NCI-H2227 (cell line): ENCODE measurements around the gene AGPAT3.
A peak's percentile ranks its signal among the peaks of the same experiment; 100 is the strongest.

ENCODE experiments used
- DNase-seq: peaks from one replicate; lab custom pipeline; 2025; ENCODE audit not compliant: unreplicated experiment; lab: John Stamatoyannopoulos, UW

Gene AGPAT3

GRCh38 chr21:43861706-43862105 lies 3.3 kb upstream of the AGPAT3 start:
- DNase-seq = no peak

DNA sequence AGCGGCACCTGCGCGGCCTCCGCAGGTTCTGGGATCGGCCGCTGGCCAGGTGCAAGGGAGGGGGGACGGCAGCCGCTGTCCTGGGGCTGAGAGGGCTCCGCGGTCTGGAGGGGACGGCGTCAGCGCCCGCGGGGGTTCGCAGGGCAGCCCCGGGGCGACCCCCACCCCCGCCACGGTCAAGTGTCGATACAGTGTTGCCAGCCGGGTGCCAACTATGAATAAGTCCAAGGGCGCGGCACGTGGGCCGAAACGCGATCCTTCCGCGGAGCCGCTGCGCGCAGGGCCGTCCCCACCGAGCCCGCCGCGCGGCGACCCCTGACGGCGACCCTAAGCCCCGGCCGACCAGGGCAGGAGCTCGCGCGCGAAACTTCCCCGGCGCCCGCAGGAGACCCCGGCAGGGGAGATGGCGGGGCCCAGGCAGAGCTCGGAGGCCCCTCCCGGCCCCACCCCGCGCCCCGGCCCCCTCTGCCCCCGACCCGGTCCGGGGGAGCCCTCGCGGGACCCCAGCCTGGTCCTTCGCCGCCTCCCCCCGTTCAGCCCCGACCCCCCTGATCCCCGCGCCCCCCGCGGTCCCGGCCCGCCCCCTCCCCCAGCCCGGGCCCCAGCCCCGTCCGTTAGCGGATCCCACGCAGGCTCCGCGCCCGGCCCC lies 586 bp upstream of the AGPAT3 start:
- peak; percentile 53 for DNase-seq

- peak; percentile 33 for DNase-seq
Measured at GRCh38 chr21:43865540-43866259, 677 bp downstream of the AGPAT3 start.

- peak; percentile 52 for DNase-seq
Measured at GRCh38 chr21:43866260-43866629, 1.2 kb downstream of the AGPAT3 start.

DNA sequence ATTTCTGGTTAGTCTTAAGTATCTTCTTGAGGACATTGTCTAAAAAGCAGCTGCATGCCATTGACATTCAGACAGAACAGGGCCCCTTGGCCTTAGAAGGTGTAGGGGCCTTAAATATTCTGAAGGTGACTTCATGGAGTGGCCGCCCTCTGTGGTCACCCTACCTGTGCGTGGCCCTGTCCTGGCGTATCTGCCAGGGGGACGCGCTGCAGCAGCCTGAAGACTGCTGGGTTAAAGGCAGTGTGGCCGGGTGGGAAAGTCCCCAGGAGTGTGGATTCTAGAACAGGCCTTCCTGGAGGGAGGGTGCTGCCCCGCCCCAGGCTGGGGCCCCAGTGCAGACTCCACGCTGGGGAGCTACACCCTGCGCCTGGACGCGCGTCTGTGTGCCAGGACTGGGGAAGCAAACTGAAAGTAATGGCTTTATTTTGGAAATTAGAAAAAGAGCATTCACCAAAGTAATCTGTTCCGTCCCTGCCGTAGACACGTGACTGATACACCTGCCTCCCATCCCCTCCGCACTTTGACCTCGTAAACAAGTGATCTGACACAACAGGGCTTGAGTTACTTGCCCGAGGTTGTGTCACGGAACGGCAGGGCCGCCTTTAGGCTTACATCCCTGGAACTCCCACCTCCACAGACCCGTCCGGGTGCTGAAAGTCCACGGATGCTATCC lies 1.8 kb downstream of the AGPAT3 start:
- no peak for DNase-seq

DNA sequence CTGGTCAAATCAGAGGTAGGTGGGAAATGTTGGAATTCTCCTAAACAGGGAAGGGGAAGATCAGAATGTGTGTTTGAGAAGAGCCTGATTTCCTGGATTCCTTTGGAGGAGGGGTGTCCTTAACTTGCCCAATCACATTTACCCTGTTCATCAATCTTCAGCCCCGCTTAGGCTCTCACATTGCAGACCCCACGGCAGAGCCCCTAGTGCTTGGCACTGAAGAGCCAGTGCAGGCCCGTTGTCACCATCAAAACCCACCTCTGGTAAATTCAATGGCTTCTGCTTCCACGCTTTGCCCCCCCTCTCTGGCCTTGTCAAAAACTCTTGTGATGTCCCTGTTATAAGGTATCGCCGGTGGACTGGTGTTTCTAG lies 2.3 kb downstream of the AGPAT3 start:
- no peak for DNase-seq

DNA sequence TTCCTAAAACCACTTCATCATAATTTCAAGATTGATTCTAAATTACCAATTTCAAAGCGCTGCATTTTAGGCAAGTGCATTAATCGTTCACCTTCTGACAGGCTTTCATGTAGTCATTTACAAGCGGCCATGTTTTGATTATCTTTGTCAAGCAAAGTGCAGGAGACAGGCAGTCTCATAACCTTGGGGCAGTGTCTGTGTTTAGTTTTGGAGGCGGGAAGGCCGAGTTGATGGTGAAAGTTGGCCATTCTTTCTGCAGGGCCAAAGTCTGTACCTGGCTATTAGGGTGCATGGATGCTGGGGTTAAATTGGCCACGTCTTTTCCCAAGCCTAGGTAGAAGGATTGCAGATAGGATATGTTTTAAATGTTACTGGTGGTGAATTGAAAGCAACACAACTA lies 2.9 kb downstream of the AGPAT3 start:
- no peak for DNase-seq

GRCh38 chr21:43868461-43868860 lies 3.4 kb downstream of the AGPAT3 start:
- DNase-seq = no peak

DNA sequence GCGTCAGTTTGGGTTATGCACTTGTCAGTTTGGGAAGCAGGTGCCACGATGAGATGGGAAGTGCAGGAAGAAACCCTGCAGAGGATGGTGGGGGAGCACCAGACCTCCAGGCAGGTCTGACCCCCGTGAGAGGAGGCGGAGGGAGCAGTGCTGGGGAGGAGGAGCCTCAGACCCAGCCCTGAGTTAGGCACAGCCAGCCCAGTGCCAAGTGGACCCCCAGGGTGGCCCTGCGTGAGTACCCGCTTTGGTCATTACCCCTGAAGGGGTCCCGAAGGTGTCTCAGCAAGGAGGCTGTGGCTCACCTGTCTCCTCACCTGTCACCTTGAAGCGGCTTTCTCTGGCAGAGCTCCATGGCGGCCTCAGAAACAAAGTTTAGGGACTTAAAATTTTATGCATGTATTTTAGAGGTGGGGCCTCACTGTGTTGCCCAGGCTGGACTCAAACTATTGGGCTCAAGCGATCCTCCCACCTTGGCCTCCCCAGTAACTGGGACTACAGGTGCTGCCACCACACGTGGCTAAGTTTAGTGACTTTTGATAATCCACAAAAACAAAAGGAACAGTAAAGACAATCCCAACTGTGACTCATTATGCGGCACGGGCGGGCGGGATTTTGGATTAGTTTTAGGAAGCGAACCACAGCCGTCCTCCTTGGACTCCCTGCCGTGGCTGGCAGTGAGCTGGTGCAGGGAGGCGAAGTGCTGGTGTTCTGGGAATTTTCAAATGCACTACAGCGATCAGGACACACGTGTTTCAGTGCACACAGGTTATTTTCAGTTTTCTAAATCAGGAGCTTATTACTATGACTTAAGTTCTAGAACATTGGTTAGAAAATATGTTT lies 4.7 kb downstream of the AGPAT3 start:
- no peak for DNase-seq

- DNase-seq = no peak
Measured at GRCh38 chr21:43871487-43871886, 6.5 kb downstream of the AGPAT3 start.

DNA sequence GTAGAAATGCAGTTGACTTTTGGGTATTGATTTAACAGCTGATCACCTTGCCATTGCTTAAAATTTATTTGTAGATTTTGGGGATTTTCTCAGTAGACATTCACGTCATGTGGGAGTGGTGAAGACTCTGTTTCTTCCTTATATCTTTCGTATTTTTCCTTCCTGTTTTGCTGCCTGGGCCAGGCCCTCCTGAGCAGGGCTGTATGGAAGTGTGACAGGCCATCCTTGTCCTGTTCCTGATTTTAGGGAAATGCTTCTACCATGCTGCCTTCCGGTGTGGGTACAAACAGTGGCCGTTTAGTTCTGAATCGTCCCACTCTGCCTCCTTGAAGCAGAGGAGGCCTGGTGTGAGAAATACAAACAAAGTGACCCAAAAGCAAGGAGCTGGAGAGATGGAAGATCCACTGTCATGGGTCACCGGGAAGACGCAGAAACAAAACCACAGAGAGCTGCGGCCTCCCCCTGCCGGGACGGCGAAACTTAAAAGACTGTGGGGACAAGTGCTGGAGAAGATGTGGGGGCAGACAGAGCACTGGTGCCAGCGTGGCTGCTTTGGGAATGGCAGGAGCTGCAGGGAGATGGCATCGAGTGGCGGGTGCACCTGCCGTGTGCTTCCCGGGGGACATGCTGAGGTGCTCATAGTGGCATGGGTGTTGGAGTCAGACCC lies 7.6 kb downstream of the AGPAT3 start:
- DNase-seq = no peak

DNA sequence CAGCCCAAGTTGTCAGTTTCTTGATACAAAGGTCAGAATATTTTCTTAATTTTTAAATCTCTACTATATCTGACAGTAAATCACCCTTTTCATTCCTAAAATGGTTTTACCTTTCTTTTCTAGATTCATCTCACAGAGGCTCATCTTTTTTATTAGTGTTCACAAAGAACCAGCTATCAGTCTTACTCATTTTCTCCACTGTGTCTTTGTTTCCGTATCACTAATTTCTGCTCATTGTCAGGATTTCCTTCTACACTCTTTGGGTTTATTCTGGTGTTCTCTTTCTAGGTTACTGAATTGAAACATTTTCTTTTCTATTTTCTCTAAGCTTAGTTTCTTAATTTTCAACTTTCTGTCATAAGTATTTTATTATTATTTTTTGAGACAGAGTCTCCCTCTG lies 8.7 kb downstream of the AGPAT3 start:
- no peak for DNase-seq

- no peak for DNase-seq
Measured at GRCh38 chr21:43874085-43874805, 9.2 kb downstream of the AGPAT3 start.

- DNase-seq = no peak
Measured at GRCh38 chr21:43876605-43877004, 11.6 kb downstream of the AGPAT3 start.

DNA sequence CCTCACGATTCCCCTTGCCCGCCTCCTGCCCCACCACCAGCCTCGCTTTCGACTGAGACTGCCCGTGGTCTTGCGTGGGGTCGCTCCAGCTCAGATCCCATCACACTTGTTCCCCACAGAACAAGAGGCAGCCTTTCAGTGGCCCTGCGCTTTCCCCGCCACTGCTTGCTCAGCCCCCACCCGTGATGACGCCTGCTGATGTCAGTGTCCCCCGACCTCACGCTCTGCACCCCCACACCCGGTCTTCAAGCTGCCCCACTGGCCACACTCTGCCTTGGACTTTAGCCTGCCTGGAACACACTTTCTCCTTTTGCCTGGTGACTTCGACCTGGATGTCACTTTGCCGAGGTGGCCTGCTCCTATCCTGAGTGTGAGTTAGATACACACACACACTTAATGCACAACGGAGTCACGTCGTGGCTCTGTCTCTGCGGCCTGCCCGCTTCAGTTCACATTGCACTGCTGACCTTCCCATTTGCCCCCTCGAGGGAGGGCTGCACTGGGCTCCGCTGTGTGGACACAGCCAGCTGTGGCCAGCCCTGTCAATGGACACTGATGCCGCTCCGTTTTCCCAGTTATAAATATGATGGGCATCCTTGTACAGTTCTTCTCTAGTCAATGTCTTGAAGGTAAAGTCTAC lies 13.0 kb downstream of the AGPAT3 start:
- DNase-seq = no peak

DNA sequence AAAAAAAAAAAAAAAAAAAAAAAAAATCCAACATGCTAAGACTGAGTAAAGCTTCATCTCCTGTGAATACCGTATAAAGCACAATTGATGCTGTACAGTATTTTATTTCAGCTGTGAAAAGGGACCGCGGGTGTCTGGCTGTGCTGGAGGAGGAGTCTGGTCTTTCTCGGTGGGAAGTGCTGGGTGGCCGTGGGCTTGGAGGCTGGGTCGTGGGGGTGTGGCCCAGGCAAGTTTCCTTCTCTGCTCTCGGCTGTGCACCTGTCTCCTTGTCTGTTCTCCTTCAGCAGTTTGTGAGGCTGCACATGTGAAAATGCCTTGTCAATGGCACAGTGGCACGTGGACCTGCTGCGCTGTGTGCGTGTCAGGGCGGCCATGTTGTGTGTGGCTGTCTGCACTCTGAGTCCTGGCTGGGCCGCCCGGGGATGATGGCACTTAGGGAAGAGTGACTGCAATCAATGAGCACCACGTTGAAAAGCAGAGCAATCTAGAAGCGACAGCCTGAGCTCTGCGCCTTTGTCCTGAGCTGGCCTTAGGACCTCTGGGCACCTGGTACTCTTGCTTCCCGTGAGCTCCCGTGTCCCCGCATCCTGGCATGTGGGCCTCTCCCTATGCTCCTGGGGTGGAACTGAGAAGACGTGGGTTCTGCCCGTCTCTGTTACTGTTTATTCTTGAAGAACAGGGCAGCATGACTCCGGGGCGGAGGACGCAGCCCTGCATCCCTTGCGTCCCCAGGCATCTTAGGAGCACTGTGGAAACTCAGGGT lies 14.5 kb downstream of the AGPAT3 start:
- DNase-seq = no peak

DNA sequence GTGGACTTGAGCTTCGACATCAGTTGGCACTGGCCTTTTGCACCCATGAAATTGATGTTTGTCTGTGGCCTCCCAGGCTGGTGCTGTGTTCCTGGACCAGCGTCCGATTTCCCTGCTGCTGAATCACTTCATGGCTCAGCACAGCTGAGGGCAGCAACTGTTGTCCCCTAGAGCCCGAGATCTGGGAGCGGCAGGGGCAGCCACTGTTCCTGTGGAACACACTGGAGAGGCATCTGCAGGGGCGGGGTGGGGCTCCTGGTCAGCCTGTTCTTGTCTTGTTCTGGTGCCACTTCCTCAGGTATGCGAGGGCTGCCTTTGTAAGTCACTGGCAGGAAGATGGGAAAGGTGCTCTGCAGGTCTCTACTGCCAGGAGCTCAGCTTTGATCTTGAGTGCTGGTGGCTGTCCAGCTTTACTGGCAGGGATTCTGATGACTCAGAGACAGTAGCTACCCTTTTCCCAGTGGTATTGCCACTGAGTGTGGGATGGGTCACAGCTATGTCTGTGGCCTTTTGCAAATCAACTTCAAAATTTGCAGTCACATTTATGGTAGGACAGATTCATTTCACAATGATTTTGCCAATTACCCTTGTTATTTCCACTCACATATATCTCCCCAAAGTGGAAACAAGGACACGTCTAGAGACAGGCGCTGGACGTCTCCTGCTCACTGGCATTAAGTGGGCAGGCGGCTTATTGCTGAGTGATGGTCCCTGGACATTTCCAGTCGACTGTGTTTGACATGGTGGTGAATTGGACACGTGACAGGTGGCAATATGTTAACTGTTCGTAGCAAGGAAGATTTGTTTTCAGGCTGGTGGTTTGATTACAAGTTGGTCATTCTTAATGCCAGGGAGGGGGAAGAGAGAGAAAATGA lies 15.3 kb downstream of the AGPAT3 start:
- DNase-seq = no peak

DNA sequence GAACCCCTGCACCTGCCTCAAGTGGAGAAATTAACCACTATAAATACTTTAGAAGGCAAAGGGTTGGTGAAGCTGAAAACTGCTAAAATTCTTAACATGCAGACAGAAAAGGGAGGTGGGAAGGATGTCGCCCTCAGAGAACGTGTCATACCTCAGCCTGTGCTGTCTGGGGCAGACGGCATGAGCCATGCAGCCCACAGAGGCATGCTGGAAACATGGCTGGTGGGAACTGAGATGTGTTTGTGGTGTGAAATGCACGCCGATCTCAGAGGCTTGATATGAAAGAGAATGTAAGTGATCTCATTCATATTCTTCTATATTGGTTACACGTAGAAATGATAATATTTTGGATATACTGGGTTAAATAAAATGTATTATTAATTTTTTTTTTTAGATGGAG lies 16.3 kb downstream of the AGPAT3 start:
- no peak for DNase-seq
